HepG2 (cell line): ENCODE measurements around the gene SSBP2.

Source experiments
- ADNP ChIP-seq: sonication (generic); formaldehyde crosslinking; IDR thresholded peaks from 2 replicates; pipeline ENCODE4 v1.4.0; 2020; ENCODE audit warnings: missing genetic modification reagents
- NR2C2 ChIP-seq: sonication (generic); formaldehyde crosslinking; IDR thresholded peaks from 2 replicates; pipeline ENCODE4 v1.4.0; 2020; ENCODE audit warnings: missing genetic modification reagents, mild to moderate bottlenecking, moderate library complexity, borderline replicate concordance
- ZNF510 ChIP-seq: sonication (generic); formaldehyde crosslinking; IDR thresholded peaks from 2 replicates; pipeline ENCODE4 v1.4.0; 2020; ENCODE audit warnings: low read depth, mild to moderate bottlenecking, missing genetic modification reagents
- ZNF776 ChIP-seq: sonication (generic); formaldehyde crosslinking; IDR thresholded peaks from 2 replicates; pipeline ENCODE4 v1.4.0; 2020; ENCODE audit warnings: mild to moderate bottlenecking, missing genetic modification reagents
- TF ChIP-seq, protein P1 (sequence below): fragments of 450-650 bp; IDR thresholded peaks from 2 replicates; pipeline ENCODE4 v1.6.1; 2016
- TF ChIP-seq, protein P2 (sequence below), 2 experiments: fragments of 450-650 bp in 1 of 2; sonication (generic) in 1 of 2; formaldehyde crosslinking in 1 of 2; IDR thresholded peaks; 2 replicates each; pipeline versions ENCODE4 v1.6.1 to v1.8.0; 2016 to 2022; ENCODE audit warnings: antibody characterized with exemption in 1 of 2, mild to moderate bottlenecking in 1 of 2, missing genetic modification reagents in 1 of 2
- TF ChIP-seq, protein P3 (sequence below): sonication (generic); formaldehyde crosslinking; IDR thresholded peaks from 2 replicates; pipeline ENCODE4 v1.8.0; 2022; ENCODE audit warnings: mild to moderate bottlenecking, missing genetic modification reagents, moderate library complexity

DNA sequence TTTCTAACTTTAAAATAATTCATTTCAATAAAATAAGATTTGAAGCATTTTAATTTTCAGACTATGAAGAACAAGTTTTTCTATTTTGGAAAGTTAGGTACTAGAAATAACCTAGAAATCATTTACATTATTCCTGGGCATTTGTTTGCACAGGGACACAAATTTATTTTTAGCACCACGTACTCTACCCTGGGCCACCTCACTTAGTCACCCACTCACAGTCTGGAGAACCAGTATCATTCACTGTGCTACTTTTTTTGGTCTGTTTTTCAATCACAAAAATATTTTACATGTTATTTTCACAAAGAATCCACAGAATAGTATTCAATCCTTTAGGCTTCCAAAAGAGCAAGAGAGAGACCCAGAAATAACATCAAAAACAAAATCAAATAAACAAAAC, 228.3 kb downstream of the SSBP2 start:
- TF ChIP-seq ZNF776 (no peak), ZNF510 (no peak), NR2C2 (CRISPR knock-in tag) (no peak), ADNP (CRISPR knock-in tag) (no peak)
- TF ChIP-seq, protein P1, sequence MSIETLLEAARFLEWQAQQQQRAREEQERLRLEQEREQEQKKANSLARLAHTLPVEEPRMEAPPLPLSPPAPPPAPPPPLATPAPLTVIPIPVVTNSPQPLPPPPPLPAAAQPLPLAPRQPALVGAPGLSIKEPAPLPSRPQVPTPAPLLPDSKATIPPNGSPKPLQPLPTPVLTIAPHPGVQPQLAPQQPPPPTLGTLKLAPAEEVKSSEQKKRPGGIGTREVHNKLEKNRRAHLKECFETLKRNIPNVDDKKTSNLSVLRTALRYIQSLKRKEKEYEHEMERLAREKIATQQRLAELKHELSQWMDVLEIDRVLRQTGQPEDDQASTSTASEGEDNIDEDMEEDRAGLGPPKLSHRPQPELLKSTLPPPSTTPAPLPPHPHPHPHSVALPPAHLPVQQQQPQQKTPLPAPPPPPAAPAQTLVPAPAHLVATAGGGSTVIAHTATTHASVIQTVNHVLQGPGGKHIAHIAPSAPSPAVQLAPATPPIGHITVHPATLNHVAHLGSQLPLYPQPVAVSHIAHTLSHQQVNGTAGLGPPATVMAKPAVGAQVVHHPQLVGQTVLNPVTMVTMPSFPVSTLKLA = no peak
- TF ChIP-seq, protein P2, sequence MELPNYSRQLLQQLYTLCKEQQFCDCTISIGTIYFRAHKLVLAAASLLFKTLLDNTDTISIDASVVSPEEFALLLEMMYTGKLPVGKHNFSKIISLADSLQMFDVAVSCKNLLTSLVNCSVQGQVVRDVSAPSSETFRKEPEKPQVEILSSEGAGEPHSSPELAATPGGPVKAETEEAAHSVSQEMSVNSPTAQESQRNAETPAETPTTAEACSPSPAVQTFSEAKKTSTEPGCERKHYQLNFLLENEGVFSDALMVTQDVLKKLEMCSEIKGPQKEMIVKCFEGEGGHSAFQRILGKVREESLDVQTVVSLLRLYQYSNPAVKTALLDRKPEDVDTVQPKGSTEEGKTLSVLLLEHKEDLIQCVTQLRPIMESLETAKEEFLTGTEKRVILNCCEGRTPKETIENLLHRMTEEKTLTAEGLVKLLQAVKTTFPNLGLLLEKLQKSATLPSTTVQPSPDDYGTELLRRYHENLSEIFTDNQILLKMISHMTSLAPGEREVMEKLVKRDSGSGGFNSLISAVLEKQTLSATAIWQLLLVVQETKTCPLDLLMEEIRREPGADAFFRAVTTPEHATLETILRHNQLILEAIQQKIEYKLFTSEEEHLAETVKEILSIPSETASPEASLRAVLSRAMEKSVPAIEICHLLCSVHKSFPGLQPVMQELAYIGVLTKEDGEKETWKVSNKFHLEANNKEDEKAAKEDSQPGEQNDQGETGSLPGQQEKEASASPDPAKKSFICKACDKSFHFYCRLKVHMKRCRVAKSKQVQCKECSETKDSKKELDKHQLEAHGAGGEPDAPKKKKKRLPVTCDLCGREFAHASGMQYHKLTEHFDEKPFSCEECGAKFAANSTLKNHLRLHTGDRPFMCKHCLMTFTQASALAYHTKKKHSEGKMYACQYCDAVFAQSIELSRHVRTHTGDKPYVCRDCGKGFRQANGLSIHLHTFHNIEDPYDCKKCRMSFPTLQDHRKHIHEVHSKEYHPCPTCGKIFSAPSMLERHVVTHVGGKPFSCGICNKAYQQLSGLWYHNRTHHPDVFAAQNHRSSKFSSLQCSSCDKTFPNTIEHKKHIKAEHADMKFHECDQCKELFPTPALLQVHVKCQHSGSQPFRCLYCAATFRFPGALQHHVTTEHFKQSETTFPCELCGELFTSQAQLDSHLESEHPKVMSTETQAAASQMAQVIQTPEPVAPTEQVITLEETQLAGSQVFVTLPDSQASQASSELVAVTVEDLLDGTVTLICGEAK (IDR thresholded peaks at IDR 0.05) = no peak
- TF ChIP-seq, protein P2 (CRISPR knock-in tag; IDR thresholded peaks at IDR 0.05) = no peak
- TF ChIP-seq, protein P3, sequence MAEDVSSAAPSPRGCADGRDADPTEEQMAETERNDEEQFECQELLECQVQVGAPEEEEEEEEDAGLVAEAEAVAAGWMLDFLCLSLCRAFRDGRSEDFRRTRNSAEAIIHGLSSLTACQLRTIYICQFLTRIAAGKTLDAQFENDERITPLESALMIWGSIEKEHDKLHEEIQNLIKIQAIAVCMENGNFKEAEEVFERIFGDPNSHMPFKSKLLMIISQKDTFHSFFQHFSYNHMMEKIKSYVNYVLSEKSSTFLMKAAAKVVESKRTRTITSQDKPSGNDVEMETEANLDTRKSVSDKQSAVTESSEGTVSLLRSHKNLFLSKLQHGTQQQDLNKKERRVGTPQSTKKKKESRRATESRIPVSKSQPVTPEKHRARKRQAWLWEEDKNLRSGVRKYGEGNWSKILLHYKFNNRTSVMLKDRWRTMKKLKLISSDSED (CRISPR knock-in tag) = no peak
